ENCODE data around the gene ZIC1.

- TF ChIP-seq ZNF565 (CRISPR knock-in tag; conservative IDR thresholded peaks at IDR 0.05; ENCODE audit: low read depth) (no peak), ISL1 (CRISPR knock-in tag; IDR thresholded peaks at IDR 0.05) (no peak), CREB5 (CRISPR knock-in tag; IDR thresholded peaks at IDR 0.05; ENCODE audit: low read depth) (no peak), SNAI2 (CRISPR knock-in tag; IDR thresholded peaks at IDR 0.05) (no peak), ZFP30 (CRISPR knock-in tag; IDR thresholded peaks at IDR 0.05) (no peak), TCF4 (CRISPR knock-in tag; IDR thresholded peaks at IDR 0.05; ENCODE audit: borderline replicate concordance) (no peak), PPARA (CRISPR knock-in tag; IDR thresholded peaks at IDR 0.05; ENCODE audit: borderline replicate concordance) (no peak), PATZ1 (CRISPR knock-in tag; IDR thresholded peaks at IDR 0.05; ENCODE audit: borderline replicate concordance) (no peak), RARB (CRISPR knock-in tag; IDR thresholded peaks at IDR 0.05) (no peak), ARNTL (CRISPR knock-in tag; IDR thresholded peaks at IDR 0.05; ENCODE audit: borderline replicate concordance, low read depth) (no peak), BACH2 (CRISPR knock-in tag; IDR thresholded peaks at IDR 0.05; ENCODE audit: borderline replicate concordance) (no peak), GLIS3 (CRISPR knock-in tag; IDR thresholded peaks at IDR 0.05) (no peak), ESRRG (CRISPR knock-in tag; IDR thresholded peaks at IDR 0.05) (no peak)
Measured at GRCh38 chr3:147425388-147425850, 16.3 kb downstream of the ZIC1 start.
